ENCODE data around the gene PRKCD. TPM values are rescaled to one million over a fixed set of nuclear protein-coding genes. Genes with fewer than 3 reads are reported as not detected.

The PRKCD gene
- total RNA-seq, 2 donors from 2014 or later = 15.5 to 16.9 TPM

- intact Hi-C loops (cut with DNase I) = no loop called here
- Histone ChIP-seq H3K4me3 (no peak overlapping the region), H3K9me3 (no peaks in the 10 kb centered on the region), H3K4me1 (no peaks in the 10 kb centered on the region), H3K27ac (peak overlapping the region in 1 of 4 donors; percentile 6), H3K27me3 (no peaks in the 10 kb centered on the region), H3K36me3 (replicated peaks in 1 of 2; ENCODE audit: insufficient read depth in 1 of 2, low read depth in 2 of 2) (peaks cover 4 to 24% of the 10 kb centered on the region in 2 donors)
- ATAC-seq = no peak
- DNase-seq = no peak
- 89 to 94% methylated on average over 8 to 12 of the region's 12 CpGs for WGBS, 2 donors
- no peak for TF ChIP-seq POLR2A (IDR thresholded peaks at IDR 0.05)
- no peak for TF ChIP-seq CTCF (IDR thresholded peaks at IDR 0.05)
These were observed 61.3 kb downstream of the PRKCD start for GRCh38 chr3:53222183-53222901.

GRCh38 chr3:53223025-53223424 lies 62.0 kb downstream of the PRKCD start:
- no peak overlapping the region for H3K27ac ChIP-seq
- peaks cover 11 to 28% of the 10 kb centered on the region in 2 donors for H3K36me3 ChIP-seq (replicated peaks in 1 of 2; ENCODE audit: insufficient read depth in 1 of 2, low read depth in 2 of 2)
- WGBS, 2 donors = 53 to 67% methylated on average over 7 of the region's 7 CpGs
- TF ChIP-seq CTCF (IDR thresholded peaks at IDR 0.05) (no peak), POLR2A (IDR thresholded peaks at IDR 0.05) (no peak)
- intact Hi-C loops (cut with DNase I) = no loop called here
- H3K9me3 ChIP-seq = no peaks in the 10 kb centered on the region
- no peaks in the 10 kb centered on the region for H3K27me3 ChIP-seq
- no peak for DNase-seq
- H3K4me1 ChIP-seq = no peaks in the 10 kb centered on the region
- ATAC-seq = no peak
- no peak overlapping the region for H3K4me3 ChIP-seq

- intact Hi-C loops (cut with DNase I) = no loop called here
- H3K36me3 ChIP-seq (replicated peaks in 1 of 2; ENCODE audit: insufficient read depth in 1 of 2, low read depth in 2 of 2) = peaks cover 17 to 33% of the 10 kb centered on the region in 2 donors
- H3K4me1 ChIP-seq = no peaks in the 10 kb centered on the region
- 81 to 95% methylated on average over 8 to 9 of the region's 9 CpGs for WGBS, 2 donors
- no peak for DNase-seq
- no peak for TF ChIP-seq POLR2A (IDR thresholded peaks at IDR 0.05)
- no peak for TF ChIP-seq CTCF (IDR thresholded peaks at IDR 0.05)
- ATAC-seq = no peak
- H3K27me3 ChIP-seq = no peaks in the 10 kb centered on the region
- no peaks in the 10 kb centered on the region for H3K9me3 ChIP-seq
- no peak overlapping the region for H3K4me3 ChIP-seq
- peak overlapping the region in 1 of 4 donors; percentile 24 for H3K27ac ChIP-seq
These were observed 62.5 kb downstream of the PRKCD start for GRCh38 chr3:53223541-53223966.

GRCh38 chr3:53224026-53224425 lies 63.0 kb downstream of the PRKCD start:
- Histone ChIP-seq H3K27ac (peak overlapping the region in 1 of 4 donors; percentile 24), H3K9me3 (no peaks in the 10 kb centered on the region), H3K36me3 (replicated peaks in 1 of 2; ENCODE audit: insufficient read depth in 1 of 2, low read depth in 2 of 2) (peaks cover 19 to 38% of the 10 kb centered on the region in 2 donors), H3K4me1 (no peaks in the 10 kb centered on the region), H3K27me3 (no peaks in the 10 kb centered on the region), H3K4me3 (no peak overlapping the region)
- 84 to 91% methylated on average over 5 of the region's 5 CpGs for WGBS, 2 donors
- no peak for ATAC-seq
- TF ChIP-seq POLR2A (IDR thresholded peaks at IDR 0.05) = no peak
- no peak for TF ChIP-seq CTCF (IDR thresholded peaks at IDR 0.05)
- no peak for DNase-seq
- intact Hi-C loops (cut with DNase I) = no loop called here

GRCh38 chr3:53224536-53224935 lies 63.5 kb downstream of the PRKCD start:
- intact Hi-C loops (cut with DNase I) = no loop called here
- 72 to 78% methylated on average over 3 to 5 of the region's 5 CpGs for WGBS, 2 donors
- no peak overlapping the region for H3K27ac ChIP-seq
- H3K36me3 ChIP-seq (replicated peaks in 1 of 2; ENCODE audit: insufficient read depth in 1 of 2, low read depth in 2 of 2) = peaks cover 19 to 41% of the 10 kb centered on the region in 2 donors
- no peak overlapping the region for H3K4me3 ChIP-seq
- no peak for ATAC-seq
- no peaks in the 10 kb centered on the region for H3K27me3 ChIP-seq
- no peaks in the 10 kb centered on the region for H3K4me1 ChIP-seq
- DNase-seq = no peak
- no peak for TF ChIP-seq CTCF (IDR thresholded peaks at IDR 0.05)
- no peak for TF ChIP-seq POLR2A (IDR thresholded peaks at IDR 0.05)
- no peaks in the 10 kb centered on the region for H3K9me3 ChIP-seq

Measured in body of pancreas (tissue), 4 donors.